Measurements from ENCODE around the gene TBX19. TPM values are rescaled to one million over a fixed set of nuclear protein-coding genes. Genes with fewer than 3 reads are reported as not detected.

TBX19 gene
- total RNA-seq, 1 experiment from 2014 or later, result 0.79 TPM

DNA sequence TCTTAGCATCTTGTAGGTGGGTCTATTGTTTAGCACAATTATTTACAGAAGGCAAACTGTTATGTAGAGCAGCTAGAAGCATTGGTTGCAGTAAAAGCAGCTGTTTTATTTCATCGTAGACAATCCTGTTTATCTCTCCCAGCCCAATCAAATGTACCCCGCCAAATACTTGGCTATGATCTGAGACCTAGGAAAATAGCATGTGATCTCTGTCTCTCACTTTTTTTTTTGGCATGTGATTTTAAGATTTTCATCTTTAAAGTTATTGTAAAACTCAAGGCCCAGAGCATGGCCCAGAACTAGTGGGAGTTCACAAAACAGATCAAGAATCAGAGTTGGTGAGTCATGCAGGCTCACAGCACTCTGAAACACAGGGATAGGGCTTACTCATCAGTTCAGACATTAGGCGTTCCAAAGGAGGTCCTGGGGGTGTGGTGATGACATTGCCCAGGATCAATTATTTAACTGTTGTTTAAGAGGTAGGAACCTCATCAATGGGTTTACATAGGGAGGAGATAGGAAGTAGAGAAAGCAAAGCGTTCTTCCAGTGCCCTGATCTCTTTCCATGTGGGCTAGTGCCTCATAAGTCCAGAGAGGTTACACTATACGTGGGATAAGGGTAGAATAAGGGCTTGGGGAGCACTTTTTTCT is 40.2 kb downstream of the TBX19 start:
- DNase-seq, result peak; percentile 24 to 34
- peak overlapping the region; percentile 19; the same call in 1 of the 2 replicates for H3K4me3 ChIP-seq
- peaks cover 9% of the 10 kb centered on the region for H3K4me1 ChIP-seq
- H3K9me3 ChIP-seq (replicated peaks), result peaks cover 4% of the 10 kb centered on the region; the same call in 1 of the 2 replicates
- H3K36me3 ChIP-seq, result no peaks in the 10 kb centered on the region
- peak overlapping the region; percentile 37; the same call in 1 of the 2 replicates for H3K27ac ChIP-seq
- H3K27me3 ChIP-seq, result no peaks in the 10 kb centered on the region

DNA sequence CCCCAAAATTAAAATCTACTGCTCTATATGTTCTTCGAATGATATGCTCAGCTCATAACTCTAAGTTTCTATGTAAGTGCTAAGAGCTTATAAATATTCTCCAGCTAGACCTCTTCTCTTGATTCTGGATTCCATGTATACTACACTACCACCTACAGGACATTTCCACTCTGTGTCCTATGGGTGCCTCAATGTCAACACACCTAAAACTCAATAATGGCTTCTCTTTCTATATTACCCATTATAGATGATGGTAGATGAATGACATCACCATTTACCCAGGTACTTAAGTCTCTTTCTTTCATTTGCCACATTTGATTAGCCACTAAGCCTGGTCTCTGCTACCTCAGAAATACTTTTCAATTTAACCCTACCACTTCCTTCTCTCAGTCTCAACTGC is 41.3 kb downstream of the TBX19 start:
- Histone ChIP-seq H3K9me3 (replicated peaks) (peaks cover 4% of the 10 kb centered on the region; the same call in 1 of the 2 replicates), H3K27ac (no peak overlapping the region), H3K27me3 (no peaks in the 10 kb centered on the region), H3K36me3 (no peaks in the 10 kb centered on the region), H3K4me3 (no peak overlapping the region), H3K4me1 (peaks cover 9% of the 10 kb centered on the region)
- peak in 1 of 2 experiments; percentile 8 for DNase-seq

DNA sequence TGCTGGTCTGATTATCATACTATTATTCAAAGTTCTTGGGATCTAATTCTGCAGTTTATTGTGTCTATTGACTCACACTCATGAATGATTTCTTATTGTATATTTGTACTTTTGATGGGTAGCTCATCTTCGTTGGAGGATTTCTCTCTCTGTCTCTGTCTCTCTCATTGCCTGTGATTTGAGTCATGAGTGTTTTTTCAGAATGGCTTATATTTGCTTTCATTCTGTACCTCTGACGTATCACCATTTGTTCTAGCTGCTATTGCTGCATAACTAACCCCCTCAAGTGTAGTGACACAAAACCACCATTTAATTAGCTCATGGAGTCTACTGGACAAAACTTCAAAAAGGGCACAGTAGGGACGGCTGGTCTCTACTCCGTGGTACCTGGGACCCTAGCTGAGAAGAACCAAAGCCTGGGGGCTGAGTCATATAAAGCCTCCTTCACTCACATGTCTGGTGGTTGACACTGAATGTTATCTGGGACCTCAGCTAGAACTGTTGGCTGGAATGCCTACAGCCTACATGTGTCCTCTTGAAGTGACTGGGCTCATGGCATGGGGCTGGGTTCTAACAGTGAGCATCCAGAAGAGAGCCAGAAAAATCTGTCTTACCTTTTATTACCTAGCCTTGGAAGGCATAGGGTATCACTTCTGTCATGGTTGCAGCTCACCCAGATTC is 44.2 kb downstream of the TBX19 start:
- DNase-seq, result no peak
- Histone ChIP-seq H3K9me3 (replicated peaks) (peaks cover 4% of the 10 kb centered on the region; the same call in 1 of the 2 replicates), H3K36me3 (no peaks in the 10 kb centered on the region)

DNA sequence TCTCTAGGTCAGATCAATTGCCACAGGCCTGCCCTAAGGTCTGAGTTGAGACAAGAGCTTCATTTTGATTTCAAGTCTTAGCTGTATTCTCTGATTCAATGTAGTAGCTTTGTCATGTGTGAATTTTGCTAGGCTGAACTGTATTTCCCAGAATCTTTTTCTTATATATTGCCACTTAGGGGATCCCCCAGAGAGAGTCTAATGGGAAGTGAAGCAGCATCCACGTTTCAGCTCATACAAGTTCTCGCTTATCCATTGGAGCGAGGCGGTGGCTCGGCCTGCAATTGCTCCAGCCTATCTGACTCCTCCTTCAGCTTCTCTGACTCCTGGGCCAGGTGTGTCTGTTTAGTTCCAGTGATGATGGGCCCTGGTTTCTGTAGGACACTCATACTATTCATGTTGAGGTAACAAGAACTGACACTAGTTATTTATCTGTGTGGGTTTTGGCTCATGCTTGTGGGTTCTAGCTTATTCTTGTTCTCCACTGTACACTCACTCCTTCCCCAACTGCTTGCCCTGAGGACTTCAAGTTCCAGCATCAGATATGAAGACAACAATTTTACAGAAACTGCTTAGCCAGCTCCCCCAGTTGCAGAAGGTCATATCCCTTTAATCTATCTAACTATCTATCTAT is 48.2 kb downstream of the TBX19 start:
- H3K27me3 ChIP-seq, result no peaks in the 10 kb centered on the region
- H3K27ac ChIP-seq, result no peak overlapping the region
- H3K4me3 ChIP-seq, result no peak overlapping the region
- peaks cover 4% of the 10 kb centered on the region; the same call in 1 of the 2 replicates for H3K9me3 ChIP-seq (replicated peaks)
- DNase-seq, result no peak
- H3K36me3 ChIP-seq, result no peaks in the 10 kb centered on the region
- H3K4me1 ChIP-seq, result no peaks in the 10 kb centered on the region

More for the DNA sequence above, 44.2 kb downstream of the TBX19 start:
- no peak overlapping the region for H3K4me3 ChIP-seq
- H3K27ac ChIP-seq, result no peak overlapping the region
- peaks cover 9% of the 10 kb centered on the region for H3K4me1 ChIP-seq
- H3K27me3 ChIP-seq, result no peaks in the 10 kb centered on the region

DNA sequence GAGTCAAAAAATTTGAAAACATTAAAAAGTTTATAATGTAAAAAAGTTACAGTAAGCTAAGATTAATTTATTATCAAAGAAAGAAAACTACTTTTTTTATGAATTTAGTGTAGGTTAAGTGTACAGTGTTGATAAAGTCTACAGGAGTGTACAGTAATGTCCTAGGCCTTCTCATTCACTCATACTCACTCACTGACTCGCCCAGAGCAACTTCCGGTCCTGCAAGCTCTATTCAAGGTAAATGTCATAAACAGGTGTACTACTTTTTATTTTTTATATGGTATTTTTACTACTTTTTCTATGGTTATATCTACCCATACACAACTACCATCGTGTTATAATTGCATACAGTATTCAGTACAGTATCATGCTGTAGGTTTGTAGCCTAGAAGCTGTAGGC is 49.6 kb downstream of the TBX19 start:
- Histone ChIP-seq H3K36me3 (no peaks in the 10 kb centered on the region), H3K27me3 (no peaks in the 10 kb centered on the region), H3K4me3 (no peak overlapping the region), H3K4me1 (no peaks in the 10 kb centered on the region), H3K27ac (no peak overlapping the region), H3K9me3 (replicated peaks) (no peaks in the 10 kb centered on the region)
- DNase-seq, result no peak

DNA sequence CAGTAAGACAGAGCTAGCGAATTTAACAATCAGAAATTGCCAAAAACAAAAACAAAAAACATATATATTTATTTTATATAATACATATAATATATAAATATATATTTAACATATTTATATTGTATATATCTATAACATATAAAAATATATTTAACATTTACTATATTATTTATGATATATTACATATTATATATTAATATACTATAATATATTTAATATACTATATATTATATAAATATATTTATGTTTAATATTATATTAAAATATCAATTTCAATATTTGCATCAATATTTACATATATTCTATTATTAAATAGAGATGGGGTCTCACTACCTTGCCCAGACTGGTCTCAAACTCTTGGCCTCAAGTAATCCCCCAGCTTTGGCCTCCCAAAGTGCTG is 50.9 kb downstream of the TBX19 start:
- no peaks in the 10 kb centered on the region for H3K4me1 ChIP-seq
- H3K36me3 ChIP-seq, result no peaks in the 10 kb centered on the region
- H3K27me3 ChIP-seq, result no peaks in the 10 kb centered on the region

DNA sequence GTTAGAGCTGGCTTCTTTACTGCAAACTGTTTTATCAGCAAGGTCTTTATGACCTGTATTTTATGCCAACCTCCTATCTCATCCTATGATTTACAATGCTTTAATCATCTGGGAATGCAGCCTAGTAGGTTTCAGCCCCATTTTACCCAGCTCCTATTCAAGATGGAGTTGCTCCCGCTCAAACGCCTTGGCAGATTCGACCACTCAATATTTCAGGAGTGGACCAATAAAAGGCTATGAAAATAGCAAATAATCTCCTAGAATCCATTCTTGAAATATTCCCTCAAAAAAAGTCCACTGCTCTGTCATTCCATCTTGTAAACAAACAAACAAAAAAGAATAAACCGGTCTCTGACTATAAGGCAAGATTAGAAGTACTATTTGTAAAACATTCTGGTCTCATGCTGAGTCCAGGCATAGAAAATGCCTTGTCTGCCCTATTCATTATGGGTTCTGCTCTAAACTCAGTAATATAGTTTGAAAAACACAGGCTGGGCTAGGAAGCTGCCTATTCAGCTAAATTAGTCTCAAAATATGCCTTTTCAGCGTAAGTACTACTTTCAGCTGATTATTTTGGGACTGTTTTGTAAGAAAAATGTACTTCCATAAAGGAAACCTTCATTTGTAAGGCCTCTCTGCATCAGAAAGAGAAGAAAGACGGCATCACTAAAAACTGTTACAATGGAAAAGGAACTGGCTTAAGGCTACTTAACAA is 53.0 kb downstream of the TBX19 start:
- Histone ChIP-seq H3K36me3 (no peaks in the 10 kb centered on the region), H3K27ac (no peak overlapping the region), H3K4me3 (no peak overlapping the region), H3K9me3 (replicated peaks) (no peaks in the 10 kb centered on the region), H3K4me1 (no peaks in the 10 kb centered on the region), H3K27me3 (no peaks in the 10 kb centered on the region)
- DNase-seq, result no peak

More for the DNA sequence above, 50.9 kb downstream of the TBX19 start:
- Histone ChIP-seq H3K27ac (no peak overlapping the region), H3K4me3 (no peak overlapping the region), H3K9me3 (replicated peaks) (no peaks in the 10 kb centered on the region)
- no peak for DNase-seq

DNA sequence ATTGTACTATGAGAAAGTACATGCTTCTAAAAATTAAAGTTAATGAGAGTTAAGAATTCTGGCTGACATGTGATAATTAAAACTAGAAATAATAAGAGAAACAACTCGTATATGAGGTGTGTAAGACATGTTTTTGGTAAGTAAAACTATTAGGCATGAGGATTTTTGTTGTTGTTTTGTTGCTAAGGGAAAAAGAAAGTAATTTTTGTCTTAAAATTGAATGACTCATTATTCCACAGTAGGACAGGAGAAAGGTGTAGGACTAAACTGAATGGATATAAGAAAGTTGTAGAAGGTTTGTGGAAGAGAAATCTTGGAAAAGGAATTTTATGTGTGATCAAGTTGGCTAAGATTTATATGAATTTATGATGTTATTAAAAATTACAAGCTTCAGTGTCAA is 54.8 kb downstream of the TBX19 start:
- DNase-seq, result no peak
- Histone ChIP-seq H3K4me1 (no peaks in the 10 kb centered on the region), H3K27ac (no peak overlapping the region), H3K27me3 (no peaks in the 10 kb centered on the region), H3K36me3 (no peaks in the 10 kb centered on the region), H3K9me3 (replicated peaks) (no peaks in the 10 kb centered on the region), H3K4me3 (no peak overlapping the region)

DNA sequence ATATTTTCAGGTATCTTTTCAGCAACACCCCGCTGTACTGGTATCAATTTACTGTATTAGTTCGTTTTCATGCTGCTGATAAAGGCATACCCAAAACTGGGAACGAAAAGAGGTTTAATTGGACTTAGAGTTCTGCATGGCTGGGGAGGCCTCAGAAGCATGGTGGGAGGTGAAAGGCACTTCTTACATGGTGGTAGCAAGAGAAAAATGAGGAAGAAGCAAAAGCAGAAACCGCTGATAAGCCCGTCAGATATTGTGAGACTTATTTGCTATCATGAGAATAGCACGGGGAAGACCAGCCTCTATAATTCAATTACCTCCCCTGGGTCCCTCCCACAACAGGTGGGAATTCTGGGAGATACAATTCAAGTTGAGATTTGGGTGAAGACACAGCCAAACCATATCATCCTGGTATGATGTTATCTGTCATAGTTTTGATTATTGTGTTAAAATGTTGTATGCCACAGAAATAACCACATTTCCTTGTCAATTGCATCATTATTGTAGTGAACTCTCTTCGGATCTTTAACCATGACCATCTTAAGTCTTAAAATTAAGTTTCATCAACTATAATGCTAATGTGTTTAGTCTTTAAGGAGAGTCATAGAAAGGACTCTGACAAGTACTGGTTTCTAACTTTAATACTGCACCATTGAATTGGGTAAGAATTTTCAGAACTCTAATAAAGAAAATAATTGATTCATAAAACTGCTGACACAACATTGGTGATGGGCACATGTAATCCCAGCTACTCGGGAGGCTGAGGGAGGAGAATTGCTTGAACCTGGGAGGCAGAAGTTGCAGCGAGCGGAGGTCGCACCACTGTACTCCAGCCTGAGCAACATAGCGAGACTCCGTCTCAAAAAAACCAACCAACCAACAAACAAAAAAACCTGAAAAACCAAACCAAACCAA is 58.2 kb downstream of the TBX19 start:
- no peaks in the 10 kb centered on the region for H3K9me3 ChIP-seq (replicated peaks)
- no peaks in the 10 kb centered on the region for H3K36me3 ChIP-seq
- no peak for DNase-seq
- H3K27me3 ChIP-seq, result no peaks in the 10 kb centered on the region
- H3K4me3 ChIP-seq, result no peak overlapping the region
- no peaks in the 10 kb centered on the region for H3K4me1 ChIP-seq
- no peak overlapping the region for H3K27ac ChIP-seq

DNA sequence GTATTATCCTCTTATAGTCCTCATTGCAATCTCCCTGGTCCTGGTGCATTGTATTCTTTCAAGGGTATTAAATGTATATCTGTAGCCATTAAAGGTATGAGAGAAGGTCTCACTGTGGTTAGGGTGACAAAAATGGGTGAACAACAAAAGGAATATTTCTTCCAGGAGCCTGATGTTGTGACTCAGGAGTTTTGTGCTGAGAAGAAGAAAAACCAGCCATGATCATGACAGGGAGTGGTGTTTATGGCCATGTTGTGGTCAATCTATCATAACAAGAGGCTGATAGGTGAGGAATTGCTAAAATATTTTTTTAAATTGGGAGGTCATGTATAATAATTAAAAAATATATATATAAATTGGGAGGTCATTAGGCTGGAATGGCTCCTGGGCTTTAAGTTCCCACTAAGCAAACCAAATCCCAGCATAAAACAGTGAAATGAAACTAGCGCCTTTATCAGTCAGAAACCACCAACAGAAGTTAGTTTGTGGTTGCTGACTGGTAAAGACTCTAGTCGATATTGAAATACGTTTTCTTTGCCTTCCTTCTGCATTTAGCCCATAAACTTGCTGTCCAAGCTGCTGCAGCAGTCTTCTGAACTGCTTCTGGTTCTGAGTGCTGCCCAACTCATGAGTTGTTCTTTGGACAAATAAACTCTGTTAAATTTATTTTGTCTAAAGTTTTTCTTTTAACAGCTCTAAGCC is 60.3 kb downstream of the TBX19 start:
- no peaks in the 10 kb centered on the region for H3K9me3 ChIP-seq (replicated peaks)
- no peak for DNase-seq
- H3K27me3 ChIP-seq, result no peaks in the 10 kb centered on the region
- no peaks in the 10 kb centered on the region for H3K4me1 ChIP-seq
- no peak overlapping the region for H3K4me3 ChIP-seq
- H3K27ac ChIP-seq, result no peak overlapping the region
- H3K36me3 ChIP-seq, result no peaks in the 10 kb centered on the region

DNA sequence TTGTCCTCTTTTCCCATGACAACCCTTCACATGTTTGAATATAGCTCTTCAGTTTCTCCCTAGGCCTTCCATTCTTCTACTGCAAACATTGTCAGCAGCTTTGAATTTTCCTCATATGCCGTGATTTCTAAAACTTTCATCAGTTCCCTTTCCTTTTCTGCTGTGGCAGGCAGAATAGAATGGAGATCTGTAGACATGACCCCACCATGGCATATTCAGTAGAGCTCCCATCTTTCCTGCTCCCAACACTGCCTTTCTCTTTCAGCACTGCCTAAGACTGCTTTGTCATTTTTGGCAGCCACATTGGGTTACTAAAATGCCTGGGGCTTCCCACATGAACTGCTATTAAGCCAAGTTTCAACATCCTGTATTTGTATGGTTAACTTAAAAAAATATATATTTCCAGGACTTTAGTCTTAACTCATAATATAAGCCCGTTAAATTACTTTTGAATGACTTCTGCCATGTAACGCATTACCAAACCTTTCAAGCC is 60.9 kb downstream of the TBX19 start:
- H3K36me3 ChIP-seq, result no peaks in the 10 kb centered on the region
- H3K27me3 ChIP-seq, result no peaks in the 10 kb centered on the region
- no peak overlapping the region for H3K27ac ChIP-seq
- no peaks in the 10 kb centered on the region for H3K9me3 ChIP-seq (replicated peaks)
- no peaks in the 10 kb centered on the region for H3K4me1 ChIP-seq
- no peak overlapping the region for H3K4me3 ChIP-seq
- no peak for DNase-seq

DNA sequence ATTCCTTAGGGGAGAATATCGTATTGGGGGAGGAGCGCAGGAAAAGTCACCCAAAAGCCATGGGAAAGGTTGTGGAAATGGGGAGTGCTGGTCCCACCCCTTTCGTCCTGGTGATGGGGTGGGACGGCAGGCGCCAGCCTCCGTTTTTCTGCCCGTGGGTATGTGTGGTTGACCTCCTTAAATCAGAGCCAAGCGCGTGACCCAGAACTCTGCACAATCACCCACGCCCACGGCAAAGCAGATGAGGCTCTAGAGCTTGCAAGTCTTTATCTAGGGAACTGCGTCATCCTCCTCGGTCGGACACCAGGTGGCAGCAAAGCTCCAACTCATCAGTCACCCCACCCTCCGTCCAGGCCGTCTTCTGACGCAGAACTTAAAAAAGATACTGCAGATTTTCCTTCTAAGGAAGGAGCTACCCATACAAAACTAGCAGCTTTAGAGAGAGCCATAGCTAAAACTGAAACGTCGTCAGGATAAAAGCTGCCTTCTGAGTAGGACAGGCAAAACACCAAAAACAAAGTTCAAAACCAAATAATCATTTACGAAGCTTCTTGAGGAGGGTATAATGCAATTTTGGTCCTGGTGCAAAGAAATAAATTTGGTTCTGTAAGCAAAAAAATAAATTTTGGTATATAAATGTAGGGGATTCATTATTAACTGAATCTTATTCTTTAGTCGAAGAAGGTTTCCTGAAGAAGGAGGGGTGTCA is 62.0 kb downstream of the TBX19 start:
- Histone ChIP-seq H3K4me1 (no peaks in the 10 kb centered on the region), H3K27me3 (no peaks in the 10 kb centered on the region), H3K27ac (no peak overlapping the region), H3K4me3 (peak overlapping the region; percentile 23), H3K36me3 (no peaks in the 10 kb centered on the region), H3K9me3 (replicated peaks) (no peaks in the 10 kb centered on the region)
- DNase-seq, result peak; percentile 73 to 85

DNA sequence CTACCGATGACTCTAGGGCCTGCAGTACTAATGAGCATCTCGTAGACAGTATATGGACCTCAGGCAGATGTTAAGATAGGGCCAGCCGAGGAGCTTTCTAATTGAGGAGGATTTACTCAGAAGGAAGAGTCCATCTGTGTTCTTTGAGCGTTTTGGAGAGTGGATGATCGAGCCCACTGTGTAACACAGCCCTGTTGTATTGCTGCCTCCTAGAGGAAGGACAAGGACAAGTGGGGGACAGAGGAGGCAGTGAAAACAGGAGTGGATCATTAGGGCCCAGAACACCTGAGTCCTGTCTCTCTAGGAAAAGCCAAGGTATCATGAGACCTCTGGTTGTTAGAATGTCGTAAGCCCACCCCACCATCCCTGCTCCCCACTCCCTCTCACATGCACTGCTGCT is 62.9 kb downstream of the TBX19 start:
- Histone ChIP-seq H3K36me3 (no peaks in the 10 kb centered on the region), H3K4me3 (no peak overlapping the region), H3K27me3 (no peaks in the 10 kb centered on the region), H3K4me1 (no peaks in the 10 kb centered on the region), H3K9me3 (replicated peaks) (no peaks in the 10 kb centered on the region), H3K27ac (no peak overlapping the region)
- DNase-seq, result peak in 1 of 2 experiments; percentile 21

Data from SJCRH30 (cell line).